GM18909 (cell line): ENCODE data around the gene POPDC3.
"Not testable (repeated sequence)": the region's sequence is repeated elsewhere in the genome, so short reads cannot be mapped to it uniquely, and the experiment has no call there.

Source experiments
- ATAC-seq: cut with Tn5 transposase; IDR thresholded peaks from one replicate; pipeline ENCODE4 v1.9.1; 2021; ENCODE audit warnings: mild to moderate bottlenecking; ENCODE audit not compliant: unreplicated experiment, poor library complexity

Gene POPDC3

DNA sequence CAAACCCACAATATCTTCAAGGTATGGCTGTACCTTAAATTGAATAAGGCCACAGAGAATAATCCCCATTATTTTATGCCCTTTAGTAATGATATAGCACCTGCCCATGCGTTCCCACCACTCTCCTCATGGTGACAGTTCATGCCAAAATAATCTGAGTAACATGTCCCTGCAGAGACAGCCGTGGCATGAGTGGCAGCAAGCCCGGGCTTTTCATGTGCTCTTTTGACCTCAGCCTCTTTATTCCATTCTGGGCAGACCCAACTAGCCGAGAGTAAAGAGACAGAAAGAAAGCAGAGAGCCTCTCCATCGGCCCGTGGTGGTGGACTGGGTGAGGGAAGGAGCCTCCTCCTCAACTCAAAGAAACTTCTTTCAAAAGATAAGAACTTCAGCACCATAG lies 19.9 kb upstream of the POPDC3 start:
- ATAC-seq, result no peak

DNA sequence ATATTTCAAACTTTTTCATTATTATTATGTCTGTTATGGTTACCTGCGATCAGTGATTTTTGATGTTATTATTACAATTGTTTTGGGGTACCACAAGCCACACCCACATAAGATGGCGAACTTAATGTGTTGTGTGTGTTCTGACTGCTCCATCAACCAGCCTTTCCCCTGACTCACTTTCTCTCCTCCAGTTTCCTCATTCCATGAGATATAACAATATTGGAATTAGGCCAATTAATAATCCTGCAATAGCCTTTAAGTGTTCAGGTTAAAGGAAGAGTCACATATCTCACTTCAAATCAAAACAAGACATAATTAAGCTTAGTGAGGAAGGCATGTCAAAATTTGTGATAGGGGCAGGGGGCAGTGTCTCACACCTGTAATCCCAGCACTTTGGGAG lies 16.3 kb upstream of the POPDC3 start:
- no peak for ATAC-seq

DNA sequence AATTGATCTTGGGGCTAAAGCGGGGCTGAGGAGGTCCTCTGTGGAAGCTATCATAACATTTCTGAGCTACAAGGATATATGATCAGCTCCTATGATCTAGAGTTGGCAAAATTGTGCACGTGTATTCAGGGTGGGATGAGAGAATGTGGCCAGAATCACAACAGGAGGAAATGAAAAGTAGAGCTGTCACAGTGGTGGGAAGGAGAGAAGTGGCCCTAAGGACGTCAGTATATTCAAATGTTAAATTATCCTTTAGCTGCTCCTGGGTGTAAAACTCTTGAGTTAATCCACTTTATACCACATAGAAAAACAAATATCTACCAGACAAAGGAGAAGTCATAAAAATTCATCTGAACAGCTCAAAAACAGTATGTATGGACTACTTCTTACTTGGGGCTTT lies 14.8 kb upstream of the POPDC3 start:
- no peak for ATAC-seq

DNA sequence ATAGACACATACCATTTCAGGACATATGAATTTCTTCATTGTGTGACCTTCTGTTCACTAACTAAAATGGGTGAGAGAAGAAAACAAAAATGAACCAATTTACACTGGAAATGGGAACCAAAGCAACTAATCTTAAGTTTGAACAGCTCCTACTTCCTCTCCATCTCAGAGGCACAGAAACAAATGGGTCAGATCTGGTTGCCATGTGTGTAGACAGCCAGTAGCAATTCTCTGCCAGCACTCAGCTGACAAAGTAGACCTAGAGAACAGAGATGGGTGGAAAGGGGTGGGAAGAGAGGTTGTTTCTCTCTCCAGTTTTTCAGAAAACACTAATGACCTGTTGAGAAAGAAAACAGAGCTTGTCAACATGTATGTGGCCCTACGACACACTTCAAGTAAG lies 14.3 kb upstream of the POPDC3 start:
- no peak for ATAC-seq

DNA sequence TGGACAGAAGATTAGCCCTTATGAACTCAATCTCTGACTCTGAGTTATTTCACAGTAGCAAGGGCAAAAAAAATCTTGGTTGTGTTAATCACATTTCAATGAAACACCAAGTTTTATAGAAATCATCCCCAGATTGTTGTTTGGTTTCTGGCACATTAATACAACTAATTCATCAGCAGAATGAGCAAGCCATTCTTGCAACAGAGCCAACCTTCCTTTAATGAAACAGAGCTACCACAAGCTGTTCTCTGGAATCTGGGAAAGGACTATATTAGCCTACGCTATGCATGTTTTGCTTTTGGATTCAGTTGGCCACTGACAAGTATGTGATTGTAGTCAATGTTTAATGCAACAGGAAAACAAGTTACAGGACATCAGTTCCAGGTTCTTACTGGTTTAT lies 13.8 kb upstream of the POPDC3 start:
- ATAC-seq, result no peak

DNA sequence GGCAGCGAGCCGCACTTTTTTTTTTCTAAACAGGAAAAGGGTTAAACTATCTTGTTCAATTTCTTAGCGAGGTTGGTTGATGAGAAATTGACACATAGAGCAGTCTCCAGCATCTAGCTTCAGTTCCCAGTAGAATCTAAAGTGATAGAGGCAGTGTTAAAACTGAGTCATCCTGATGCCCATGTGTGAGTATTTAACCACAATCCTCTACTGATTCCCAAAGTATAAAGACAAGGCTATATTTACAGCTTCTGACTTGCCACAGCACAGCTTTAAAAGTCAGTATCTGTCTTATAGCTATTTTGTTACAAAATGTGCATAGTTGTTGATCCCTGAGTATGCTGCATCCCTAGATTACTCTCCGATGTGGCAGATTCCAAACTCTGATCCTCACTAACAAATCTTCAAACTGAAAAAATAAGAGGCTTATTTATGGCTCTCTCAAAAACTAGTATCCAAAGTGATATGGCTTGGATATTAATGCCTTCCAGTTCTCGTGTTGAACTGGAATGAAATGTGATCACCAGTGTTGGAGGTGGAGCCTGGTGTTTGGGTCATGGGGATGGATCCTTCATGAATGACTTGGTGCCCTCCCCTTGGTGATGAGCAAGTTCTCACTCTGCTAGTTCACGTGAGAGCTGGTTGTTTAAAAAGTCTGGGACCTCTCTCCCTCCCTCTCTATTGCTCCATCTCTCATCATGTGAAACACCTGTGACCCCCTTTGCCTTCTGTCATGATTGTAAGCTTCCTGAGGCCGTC lies 13.1 kb upstream of the POPDC3 start:
- ATAC-seq, result no peak

DNA sequence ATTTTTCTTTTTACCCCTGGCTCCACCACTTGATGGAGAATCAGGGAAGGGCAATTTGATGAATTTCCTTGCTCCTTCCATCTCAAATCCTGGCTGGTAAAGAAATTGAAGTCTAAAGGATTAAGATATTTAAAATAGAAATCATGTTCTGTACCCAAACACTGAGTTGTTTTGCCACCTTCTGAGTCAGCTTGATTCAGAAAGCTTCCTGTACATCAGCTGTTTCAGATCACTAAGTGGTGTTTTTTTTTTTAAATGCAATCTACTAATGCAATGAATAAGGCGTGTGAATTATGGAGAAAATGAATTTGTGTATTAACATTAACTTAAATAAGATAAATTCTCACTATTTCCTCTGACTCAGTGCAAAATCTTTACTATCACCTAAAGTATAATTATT lies 11.5 kb upstream of the POPDC3 start:
- ATAC-seq, result no peak

DNA sequence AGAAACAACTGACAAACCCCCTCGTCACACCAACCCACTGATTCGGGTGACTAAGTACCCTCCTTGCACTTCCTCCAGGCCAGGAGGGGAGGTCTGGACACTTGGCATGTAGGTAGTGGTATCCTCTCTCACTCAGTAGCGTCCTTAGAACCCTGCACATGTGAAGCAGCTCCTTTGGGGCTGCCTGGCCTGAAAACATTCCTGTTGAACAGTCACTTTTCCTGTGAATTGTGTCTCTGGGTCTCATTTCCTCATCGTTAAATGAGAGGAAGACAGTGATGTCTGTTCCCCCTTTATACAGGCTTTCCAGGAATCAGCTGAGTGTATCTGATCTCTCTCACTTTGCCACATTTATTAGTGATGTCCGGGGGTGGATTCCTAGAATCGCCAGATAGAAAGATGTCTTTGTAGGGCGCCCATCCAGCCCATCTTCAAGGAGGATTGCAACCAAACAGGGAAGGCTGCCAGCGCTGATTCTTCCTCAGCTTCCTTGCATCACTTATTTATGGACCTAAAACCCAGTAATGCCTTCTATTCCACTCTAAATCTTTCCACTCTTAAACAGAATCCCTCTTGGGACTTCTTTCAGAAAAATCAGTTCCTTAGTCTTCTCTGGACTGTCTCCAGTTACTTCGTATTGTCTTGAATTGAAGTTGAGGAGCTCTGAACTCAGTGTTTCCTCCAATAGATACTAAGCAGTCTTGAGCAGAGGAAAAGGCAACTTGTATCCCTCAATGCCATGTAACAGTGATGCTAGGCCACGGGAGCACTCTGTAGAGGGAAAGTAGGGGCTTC lies 9.4 kb upstream of the POPDC3 start:
- no peak for ATAC-seq

DNA sequence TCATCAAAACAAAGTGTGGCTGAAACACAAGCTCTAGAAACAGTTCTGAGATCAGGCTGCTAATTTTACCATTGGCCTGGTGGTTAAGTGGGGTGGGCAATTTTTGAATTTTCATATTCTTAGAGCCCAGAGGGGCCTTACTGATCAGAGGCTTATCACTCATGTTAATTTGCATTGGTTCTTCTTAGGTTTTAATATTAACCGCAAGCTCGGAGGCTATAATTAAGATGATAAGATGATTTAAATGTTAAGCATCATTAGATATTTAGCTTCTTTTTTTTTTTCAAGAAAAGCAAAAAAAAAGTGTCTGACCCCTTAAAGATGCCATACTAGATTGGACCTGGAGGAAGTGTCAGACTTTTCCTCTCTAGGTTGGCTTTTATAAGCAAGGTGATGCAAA lies 8.4 kb upstream of the POPDC3 start:
- no peak for ATAC-seq

DNA sequence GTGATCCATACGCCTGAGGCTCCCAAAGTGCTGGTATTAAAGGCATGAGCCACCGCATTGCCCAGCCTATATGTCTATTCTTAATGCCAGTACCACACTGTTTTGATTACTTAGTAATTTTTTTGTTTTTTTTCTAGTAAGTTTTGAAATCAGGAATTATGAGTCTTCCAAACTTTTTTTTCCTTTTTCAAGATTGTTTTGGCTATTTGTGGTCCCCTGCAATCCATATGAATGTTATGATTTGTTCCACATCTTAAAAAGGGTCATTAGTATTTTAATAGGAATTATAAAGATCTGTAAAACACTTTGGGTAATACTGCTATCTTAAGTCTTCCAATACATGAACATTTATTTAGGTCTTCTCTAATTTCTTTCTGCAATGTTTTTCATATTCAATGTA lies 6.8 kb upstream of the POPDC3 start:
- no peak for ATAC-seq

DNA sequence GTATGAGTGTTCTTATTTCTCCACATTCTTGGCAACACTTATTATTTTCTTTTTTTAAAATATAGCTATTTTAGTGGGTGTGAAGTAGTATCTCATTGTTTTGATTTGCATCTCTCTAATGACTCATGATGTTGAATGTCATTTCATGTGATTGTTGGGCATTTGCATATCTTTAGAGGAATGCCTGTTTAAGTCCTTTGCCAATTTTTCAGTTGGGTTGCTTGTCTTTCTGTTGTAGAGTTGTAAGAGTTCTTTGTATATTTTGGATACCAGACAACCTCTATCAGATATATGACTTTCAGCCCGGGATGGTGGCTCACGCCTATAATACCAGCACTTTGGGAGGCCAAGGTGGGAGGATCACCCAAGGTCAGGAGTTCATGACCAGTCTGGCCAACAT lies 5.1 kb upstream of the POPDC3 start:
- ATAC-seq, result no peak

DNA sequence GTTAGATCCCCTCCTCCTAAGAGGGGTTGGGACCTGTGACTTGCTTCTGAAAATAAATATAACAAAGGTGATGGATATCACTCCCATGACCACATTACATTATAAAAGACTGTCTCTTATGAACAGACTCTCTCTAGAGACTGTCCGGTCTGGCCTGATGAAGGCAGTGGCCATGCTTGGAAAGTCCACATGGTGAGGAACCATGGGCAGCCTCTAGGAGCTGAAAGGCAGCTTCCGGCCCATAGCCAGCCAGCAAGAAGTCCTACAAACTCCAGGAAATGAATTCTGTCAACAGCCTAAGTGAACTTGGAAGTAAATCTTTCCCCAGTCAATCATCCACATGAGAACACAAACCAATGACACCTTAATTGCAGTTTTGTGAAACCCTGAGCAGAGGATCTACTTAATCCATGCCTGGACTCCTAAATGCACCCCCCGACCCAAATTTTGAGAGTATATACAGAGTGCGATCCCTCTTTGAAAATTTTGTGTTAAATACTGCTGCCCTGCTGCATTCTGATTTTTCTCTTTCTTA lies 2.2 kb upstream of the POPDC3 start:
- no peak for ATAC-seq

DNA sequence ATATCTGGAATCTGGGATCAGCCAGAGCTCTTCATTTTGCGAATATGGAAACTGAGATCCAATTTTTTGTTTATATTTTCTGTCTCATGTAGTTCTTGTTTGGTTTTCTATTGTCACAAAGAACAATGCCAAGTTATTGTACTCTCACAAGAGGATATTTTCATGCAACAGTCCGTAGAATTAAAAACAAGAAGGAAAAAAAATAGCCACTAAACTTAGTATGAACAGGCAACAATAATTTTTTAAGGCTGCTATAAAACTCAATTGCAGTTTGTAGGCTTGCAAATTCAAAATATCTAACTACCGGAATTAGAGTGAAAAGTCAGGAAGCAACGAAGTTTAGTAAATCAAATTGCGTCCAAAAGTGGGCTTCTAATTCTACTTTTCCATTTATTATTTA lies 1.2 kb downstream of the POPDC3 start:
- ATAC-seq, result no peak

DNA sequence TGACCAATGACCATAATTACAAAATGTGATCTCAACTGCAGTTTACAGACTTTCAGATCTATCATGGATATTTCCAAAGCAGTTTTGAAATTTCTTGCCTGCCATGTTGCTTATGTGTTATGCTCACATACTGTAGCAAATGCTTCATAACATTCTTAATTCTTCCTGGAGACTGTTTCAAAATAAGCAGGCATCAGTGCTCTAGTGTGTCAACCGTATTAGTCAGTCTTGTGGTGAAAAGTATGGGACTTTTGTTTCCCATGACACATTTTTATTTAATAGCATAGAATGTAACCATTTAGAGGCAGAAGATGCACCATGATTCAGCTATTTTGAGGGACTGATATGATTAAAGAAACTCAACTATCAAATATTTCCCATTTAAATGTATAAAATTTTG lies 1.7 kb downstream of the POPDC3 start:
- no peak for ATAC-seq

DNA sequence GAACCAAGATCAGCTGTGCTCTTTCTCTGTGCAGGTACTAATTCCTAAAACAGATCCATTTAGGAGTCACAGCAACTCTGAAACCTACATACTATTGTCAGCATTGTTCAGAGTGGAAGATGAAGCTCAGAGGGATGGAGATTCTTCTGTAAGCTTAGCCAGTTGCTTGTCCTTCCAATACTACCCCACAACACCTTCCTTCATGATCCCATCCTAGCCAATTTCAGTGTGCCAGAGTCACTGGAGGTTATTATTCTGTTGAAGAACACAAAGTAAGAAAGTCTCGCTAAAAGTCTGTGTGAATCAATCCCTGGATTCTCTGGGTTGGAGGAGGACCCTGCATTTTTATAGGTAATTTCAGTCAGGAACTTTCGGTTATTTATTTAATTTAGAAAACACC lies 2.3 kb downstream of the POPDC3 start:
- ATAC-seq, result no peak

DNA sequence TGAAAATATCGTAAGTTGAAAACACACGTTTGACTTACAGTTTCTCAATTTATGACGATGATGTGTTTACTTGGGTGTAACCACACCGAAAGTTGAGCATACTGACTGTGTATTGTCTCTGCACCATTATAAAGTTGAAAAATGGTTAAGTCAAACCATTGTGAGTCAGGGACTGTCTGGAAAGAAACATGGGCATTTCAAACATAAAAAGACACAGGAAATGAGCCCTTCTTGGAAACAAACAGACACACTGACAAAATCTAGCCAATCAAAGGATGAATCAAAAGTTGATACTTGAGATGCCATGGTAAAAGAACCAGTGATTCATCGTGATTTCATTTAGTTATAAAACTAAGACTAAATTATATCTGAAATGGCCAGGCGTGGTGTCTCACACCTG lies 5.3 kb downstream of the POPDC3 start:
- no peak for ATAC-seq

DNA sequence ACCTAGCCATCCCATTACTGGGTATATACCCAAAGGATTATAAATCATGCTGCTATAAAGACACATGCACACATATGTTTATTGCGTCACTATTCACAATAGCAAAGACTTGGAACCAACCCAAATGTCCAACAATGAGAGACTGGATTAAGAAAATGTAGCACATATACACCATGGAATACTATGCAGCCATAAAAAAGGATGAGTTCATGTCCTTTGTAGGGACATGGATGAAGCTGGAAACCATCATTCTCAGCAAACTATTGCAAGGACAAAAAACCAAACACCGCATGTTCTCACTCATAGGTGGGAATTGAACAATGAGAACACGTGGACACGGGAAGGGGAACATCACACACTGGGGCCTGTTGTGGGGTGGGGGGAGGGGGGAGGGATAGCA lies 7.3 kb downstream of the POPDC3 start:
- not testable (repeated sequence) for ATAC-seq

DNA sequence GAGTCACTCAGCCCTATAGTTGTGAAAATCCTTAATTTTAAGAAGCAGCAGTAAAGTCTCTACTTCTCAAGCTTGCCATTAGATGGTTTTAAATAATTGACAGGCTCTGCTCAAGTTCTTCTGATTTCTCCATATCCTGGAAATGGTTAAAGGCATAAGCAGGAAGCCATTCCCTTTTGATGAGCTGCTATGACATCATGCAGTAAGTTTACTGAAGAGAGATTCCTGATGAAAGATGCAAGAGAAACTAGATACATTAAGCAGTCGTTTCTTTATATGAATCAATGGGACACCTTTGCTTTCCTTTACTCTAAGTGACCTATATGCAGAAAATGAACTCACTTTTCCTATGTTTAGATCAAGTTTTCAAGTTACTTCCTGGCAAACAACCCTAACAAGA lies 9.8 kb downstream of the POPDC3 start:
- ATAC-seq, result no peak

DNA sequence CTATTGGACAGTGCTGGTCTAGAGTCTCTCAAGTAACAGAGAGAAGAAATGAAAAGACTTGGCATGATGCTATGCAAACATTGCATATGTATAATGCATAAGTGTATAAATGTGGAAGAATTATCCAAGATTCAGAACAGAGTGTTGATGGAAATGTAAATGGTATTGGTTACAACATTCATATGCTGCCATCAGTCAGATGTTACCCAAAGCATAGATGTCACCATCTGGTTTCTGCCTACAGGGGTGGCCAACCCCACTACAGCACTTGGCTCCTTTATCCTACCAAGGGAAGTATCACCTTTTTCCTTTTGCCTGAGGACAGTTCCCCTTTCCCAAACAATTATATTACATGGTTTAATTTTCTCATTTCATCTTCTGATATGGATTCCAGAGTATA lies 11.9 kb downstream of the POPDC3 start:
- ATAC-seq, result no peak

DNA sequence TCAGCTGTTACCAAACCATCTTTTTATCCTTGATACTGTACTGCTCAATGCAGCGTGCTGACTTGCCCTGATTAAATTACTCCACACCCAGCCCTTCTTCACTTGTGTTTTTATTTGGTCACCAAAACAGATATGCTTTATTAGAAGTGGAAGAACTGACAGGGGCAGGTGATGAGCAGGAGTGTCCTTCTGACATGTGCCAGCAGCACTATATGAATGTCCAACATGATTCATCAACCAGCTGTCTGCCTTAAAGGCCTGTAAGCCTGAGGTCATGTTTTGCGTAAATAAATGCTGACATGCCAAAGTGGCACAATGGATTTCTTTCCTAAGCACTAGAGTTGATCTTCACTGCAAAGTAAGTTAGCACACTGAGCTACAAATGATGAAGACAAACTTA lies 15.4 kb downstream of the POPDC3 start:
- ATAC-seq, result no peak

DNA sequence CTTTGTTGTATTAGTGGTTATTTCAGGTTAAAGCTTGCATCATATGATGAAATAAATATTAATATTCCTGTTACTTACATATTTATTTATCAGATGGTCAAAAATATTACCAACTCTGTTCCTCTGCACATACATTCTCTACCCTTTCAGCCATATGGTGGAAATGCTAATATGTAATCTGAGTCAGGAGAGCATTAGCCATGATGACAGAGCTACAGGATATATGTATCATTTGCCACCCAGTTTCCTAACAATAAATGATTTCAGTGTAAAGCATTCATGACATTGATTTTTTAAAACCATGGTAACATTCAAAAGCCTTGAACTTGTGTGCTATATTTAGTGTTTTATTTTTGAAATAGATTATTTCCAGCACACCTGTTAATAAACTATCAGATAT lies 16.6 kb downstream of the POPDC3 start:
- no peak for ATAC-seq

DNA sequence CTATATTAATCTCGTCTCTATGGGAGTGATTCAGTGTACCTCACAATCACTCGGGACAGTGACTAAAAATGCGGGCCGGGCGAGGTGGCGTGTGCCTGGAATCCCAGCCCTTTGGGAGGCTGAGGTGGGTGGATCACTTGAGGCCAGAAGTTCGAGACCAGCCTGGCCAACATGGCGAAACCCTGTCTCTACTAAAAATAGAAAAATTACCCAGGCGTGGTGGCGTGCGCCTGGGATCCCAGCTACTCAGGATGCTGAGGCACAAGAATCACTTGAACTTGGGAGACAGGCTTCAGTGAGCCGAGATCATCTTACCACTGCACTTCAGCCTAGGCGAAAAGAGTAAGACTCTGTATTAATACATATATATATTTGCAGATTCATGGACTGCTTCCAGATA lies 17.4 kb downstream of the POPDC3 start:
- no peak for ATAC-seq
